ENCODE measurements around the gene PTPRB.

The PTPRB gene

DNA sequence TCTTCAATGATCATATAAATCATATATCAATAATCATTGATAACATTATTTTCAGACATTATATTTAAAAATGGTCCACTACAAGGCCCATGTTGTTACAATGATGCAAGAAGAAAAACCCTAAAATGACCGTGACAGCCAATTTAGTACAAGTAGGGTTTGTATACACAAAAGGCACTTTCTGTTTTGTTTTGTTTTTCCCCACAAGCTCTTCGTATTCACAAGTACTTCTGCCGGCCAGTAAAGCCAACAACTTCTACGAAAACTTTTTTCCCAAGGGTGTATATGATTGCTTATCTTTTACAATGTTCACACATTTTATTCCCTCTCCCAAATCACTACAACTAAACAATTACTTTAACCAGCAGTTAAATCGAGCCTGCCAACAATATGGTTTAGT is 9.6 kb downstream of the PTPRB start:
- Histone ChIP-seq H3K9ac (ENCODE audit: low read length) (no peak overlapping the region), H3K9me2 (replicated peaks; ENCODE audit: insufficient read depth, low read length) (no peaks in the 10 kb centered on the region), H3K9me3 (ENCODE audit: insufficient read depth, low read length) (no peaks in the 10 kb centered on the region), H3K27ac (ENCODE audit: low read depth, low read length) (no peak overlapping the region), H3K36me3 (ENCODE audit: low read length) (no peaks in the 10 kb centered on the region), H3F3A (ENCODE audit: insufficient read depth) (no peaks in the 10 kb centered on the region), H2AFZ (ENCODE audit: low read depth, low read length, severe bottlenecking) (no peak overlapping the region), H3K4me2 (ENCODE audit: low read depth, low read length, poor library complexity, severe bottlenecking) (no peak overlapping the region), H3K79me2 (ENCODE audit: insufficient read depth, low read length) (no peaks in the 10 kb centered on the region), H3K4me3 (ENCODE audit: insufficient read depth, low read length, poor library complexity, severe bottlenecking) (no peak overlapping the region), H3K27me3 (ENCODE audit: low read length) (no peaks in the 10 kb centered on the region), H4K20me1 (ENCODE audit: low read depth, low read length) (no peaks in the 10 kb centered on the region)
- TF ChIP-seq, protein P1, sequence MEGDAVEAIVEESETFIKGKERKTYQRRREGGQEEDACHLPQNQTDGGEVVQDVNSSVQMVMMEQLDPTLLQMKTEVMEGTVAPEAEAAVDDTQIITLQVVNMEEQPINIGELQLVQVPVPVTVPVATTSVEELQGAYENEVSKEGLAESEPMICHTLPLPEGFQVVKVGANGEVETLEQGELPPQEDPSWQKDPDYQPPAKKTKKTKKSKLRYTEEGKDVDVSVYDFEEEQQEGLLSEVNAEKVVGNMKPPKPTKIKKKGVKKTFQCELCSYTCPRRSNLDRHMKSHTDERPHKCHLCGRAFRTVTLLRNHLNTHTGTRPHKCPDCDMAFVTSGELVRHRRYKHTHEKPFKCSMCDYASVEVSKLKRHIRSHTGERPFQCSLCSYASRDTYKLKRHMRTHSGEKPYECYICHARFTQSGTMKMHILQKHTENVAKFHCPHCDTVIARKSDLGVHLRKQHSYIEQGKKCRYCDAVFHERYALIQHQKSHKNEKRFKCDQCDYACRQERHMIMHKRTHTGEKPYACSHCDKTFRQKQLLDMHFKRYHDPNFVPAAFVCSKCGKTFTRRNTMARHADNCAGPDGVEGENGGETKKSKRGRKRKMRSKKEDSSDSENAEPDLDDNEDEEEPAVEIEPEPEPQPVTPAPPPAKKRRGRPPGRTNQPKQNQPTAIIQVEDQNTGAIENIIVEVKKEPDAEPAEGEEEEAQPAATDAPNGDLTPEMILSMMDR (IDR thresholded peaks at IDR 0.05; ENCODE audit: insufficient read depth, low read length, poor library complexity, severe bottlenecking) = no peak
- TF ChIP-seq EZH2phosphoT487 (conservative IDR thresholded peaks at IDR 0.05; ENCODE audit: low read length) = no peak

DNA sequence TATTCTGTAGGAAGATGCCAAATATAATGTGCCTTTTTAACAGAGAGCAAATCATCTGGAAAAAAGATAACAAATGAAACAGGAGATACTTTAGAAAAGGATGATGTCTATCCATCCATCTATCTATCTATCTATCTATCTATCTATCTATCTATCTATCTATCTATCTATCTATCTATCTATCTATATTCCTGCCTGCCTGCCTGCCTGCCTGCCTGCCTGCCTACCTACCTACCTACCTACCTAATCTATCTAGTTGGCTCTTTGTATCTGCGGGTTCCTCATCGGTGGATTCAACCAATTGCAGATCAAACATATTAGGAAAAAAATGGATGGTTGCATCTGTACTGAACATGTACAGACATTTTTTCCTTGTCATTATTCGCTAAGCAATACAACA is 11.0 kb downstream of the PTPRB start:
- no peaks in the 10 kb centered on the region for H3F3A ChIP-seq (ENCODE audit: insufficient read depth)
- no peak overlapping the region for H3K27ac ChIP-seq (ENCODE audit: low read depth, low read length)
- no peak overlapping the region for H2AFZ ChIP-seq (ENCODE audit: low read depth, low read length, severe bottlenecking)
- no peak overlapping the region for H3K4me3 ChIP-seq (ENCODE audit: insufficient read depth, low read length, poor library complexity, severe bottlenecking)
- H3K4me2 ChIP-seq (ENCODE audit: low read depth, low read length, poor library complexity, severe bottlenecking) = no peak overlapping the region
- no peaks in the 10 kb centered on the region for H3K79me2 ChIP-seq (ENCODE audit: insufficient read depth, low read length)
- TF ChIP-seq, protein P1 (IDR thresholded peaks at IDR 0.05; ENCODE audit: insufficient read depth, low read length, poor library complexity, severe bottlenecking) = no peak
- TF ChIP-seq EZH2phosphoT487 (conservative IDR thresholded peaks at IDR 0.05; ENCODE audit: low read length) = no peak
- no peaks in the 10 kb centered on the region for H3K9me2 ChIP-seq (replicated peaks; ENCODE audit: insufficient read depth, low read length)
- H3K27me3 ChIP-seq (ENCODE audit: low read length) = no peaks in the 10 kb centered on the region
- no peaks in the 10 kb centered on the region for H3K36me3 ChIP-seq (ENCODE audit: low read length)
- H4K20me1 ChIP-seq (ENCODE audit: low read depth, low read length) = no peaks in the 10 kb centered on the region
- no peak overlapping the region for H3K9ac ChIP-seq (ENCODE audit: low read length)
- no peaks in the 10 kb centered on the region for H3K9me3 ChIP-seq (ENCODE audit: insufficient read depth, low read length)

DNA sequence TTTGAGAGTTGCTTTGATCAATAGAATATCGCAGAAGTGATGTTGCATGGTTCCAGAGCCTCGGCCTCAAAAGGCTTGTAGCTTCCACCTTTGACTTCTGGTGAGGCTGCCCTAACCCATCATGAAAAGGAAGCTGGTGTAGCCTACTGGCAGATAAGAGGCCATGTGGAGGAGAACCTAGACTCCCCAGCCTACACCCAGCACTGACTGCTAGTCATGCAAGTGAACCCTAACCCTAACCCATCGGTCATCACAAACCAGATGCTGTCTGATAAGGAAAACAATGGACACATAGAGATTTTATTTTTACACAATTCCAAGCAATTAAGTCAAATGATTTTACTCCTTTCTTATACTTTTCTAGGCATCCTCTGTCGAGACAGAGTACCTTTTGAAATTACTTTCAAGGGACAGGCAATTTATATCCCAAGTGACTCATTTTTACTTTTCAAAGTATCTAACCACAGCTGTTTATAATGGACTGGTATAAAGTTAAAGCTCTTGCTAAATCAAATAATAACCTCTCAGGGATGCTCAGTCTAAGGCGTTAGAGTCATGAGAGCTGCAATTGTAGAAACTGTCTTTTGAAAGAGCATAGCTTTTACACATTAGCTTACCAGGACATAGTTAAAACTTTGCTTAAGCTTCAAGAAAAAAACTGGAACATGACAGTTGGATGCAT is 17.6 kb downstream of the PTPRB start:
- no peaks in the 10 kb centered on the region for H3K9me3 ChIP-seq (ENCODE audit: insufficient read depth, low read length)
- H4K20me1 ChIP-seq (ENCODE audit: low read depth, low read length) = no peaks in the 10 kb centered on the region
- no peaks in the 10 kb centered on the region for H3K27me3 ChIP-seq (ENCODE audit: low read length)
- no peaks in the 10 kb centered on the region for H3K36me3 ChIP-seq (ENCODE audit: low read length)
- no peak overlapping the region for H3K4me3 ChIP-seq (ENCODE audit: insufficient read depth, low read length, poor library complexity, severe bottlenecking)
- no peaks in the 10 kb centered on the region for H3K79me2 ChIP-seq (ENCODE audit: insufficient read depth, low read length)
- H3F3A ChIP-seq (ENCODE audit: insufficient read depth) = no peaks in the 10 kb centered on the region
- H3K9me2 ChIP-seq (replicated peaks; ENCODE audit: insufficient read depth, low read length) = no peaks in the 10 kb centered on the region; the same call in 1 of the 2 replicates
- no peak overlapping the region for H3K4me2 ChIP-seq (ENCODE audit: low read depth, low read length, poor library complexity, severe bottlenecking)
- TF ChIP-seq, protein P1 (IDR thresholded peaks at IDR 0.05; ENCODE audit: insufficient read depth, low read length, poor library complexity, severe bottlenecking) = no peak
- TF ChIP-seq EZH2phosphoT487 (conservative IDR thresholded peaks at IDR 0.05; ENCODE audit: low read length) = no peak
- H3K27ac ChIP-seq (ENCODE audit: low read depth, low read length) = no peak overlapping the region
- no peak overlapping the region for H2AFZ ChIP-seq (ENCODE audit: low read depth, low read length, severe bottlenecking)
- no peak overlapping the region for H3K9ac ChIP-seq (ENCODE audit: low read length)
